Mesothelial cell of epicardium (in vitro differentiated cells): ENCODE measurements around the gene RDX. TPM values are rescaled to one million over a fixed set of nuclear protein-coding genes. Genes with fewer than 3 reads are reported as not detected.

Experiments used
- DNase-seq, 2 experiments: peaks; one replicate each; pipeline ENCODE4 v3.0.0; 2021; ENCODE audit warnings: low spot score in 2 of 2; ENCODE audit not compliant: unreplicated experiment in 2 of 2
- H3K27ac Mint-ChIP-seq: 2 replicates; pipeline ENCODE4 v1.8.0; 2021; ENCODE audit warnings: mixed read lengths
- H3K27me3 Mint-ChIP-seq: 2 replicates; pipeline ENCODE4 v1.8.0; 2021; ENCODE audit warnings: low read depth, mixed read lengths
- H3K36me3 Mint-ChIP-seq: 2 replicates; pipeline ENCODE4 v1.8.0; 2021; ENCODE audit warnings: mixed read lengths
- H3K4me1 Mint-ChIP-seq: 2 replicates; pipeline ENCODE4 v1.8.0; 2021; ENCODE audit warnings: mixed read lengths
- H3K4me3 Mint-ChIP-seq: 2 replicates; pipeline ENCODE4 v1.8.0; 2021; ENCODE audit warnings: mild to moderate bottlenecking, moderate library complexity, mixed read lengths
- H3K9me3 Mint-ChIP-seq: 2 replicates; pipeline ENCODE4 v1.8.0; 2021; ENCODE audit warnings: mixed read lengths
- CTCF ChIP-seq: fragments of 200-600 bp; sonication (generic); IDR thresholded peaks from one replicate; pipeline ENCODE4 v1.5.0; 2021; ENCODE audit warnings: antibody characterized with exemption; ENCODE audit not compliant: unreplicated experiment
- total RNA-seq: library from RNA; stranded (reverse); gene quantifications from 3 replicates; pipeline ENCODE4 v1.2.1, GENCODE V29; 2021

The RDX gene
- total RNA-seq, 1 donor from 2014 or later: 117 TPM

DNA sequence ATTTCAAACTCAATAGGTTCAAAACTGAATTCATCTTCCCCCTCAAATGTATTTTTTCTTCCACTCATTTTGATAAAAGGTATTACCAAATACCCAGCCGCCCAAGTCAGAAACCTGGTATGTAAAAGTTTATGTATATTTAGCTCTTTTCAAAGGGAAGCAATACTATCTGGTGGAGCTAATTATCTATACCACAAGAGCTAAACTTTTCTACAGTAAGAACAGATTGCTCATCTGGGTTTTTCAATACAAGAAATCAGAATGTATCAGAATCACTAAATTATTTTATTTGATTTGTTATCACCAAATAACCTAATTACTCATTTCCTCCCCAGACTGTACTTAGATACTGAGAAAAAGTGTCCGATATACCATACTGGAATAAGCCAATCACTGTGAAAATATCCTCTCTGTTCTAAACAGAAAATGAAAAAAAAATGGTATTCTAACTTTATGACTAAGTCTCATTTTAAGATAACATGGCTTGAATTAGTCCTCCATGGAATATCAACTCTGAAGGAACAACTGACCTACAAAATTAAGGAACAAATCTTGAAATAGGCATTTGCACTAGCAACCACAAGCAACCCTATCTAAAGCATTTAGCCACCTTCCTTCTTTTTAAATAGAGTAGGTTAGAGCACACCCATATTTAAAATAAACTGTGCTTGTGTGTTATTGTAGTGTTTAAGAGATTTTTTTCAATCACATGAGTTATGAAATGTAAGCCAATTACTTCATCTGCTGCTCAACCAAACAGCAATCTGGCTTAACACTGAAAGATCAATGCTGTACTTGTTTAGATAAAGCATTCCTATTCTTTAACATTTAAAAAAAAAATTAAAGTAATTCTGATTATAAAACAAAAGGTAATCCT, 35.0 kb downstream of the RDX start:
- no peak for TF ChIP-seq CTCF
- H3K27ac Mint-ChIP-seq: no peak overlapping the region
- no peak overlapping the region for H3K4me3 Mint-ChIP-seq
- no peak for DNase-seq
- H3K27me3 Mint-ChIP-seq: no peaks in the 10 kb centered on the region
- H3K4me1 Mint-ChIP-seq: no peaks in the 10 kb centered on the region
- H3K36me3 Mint-ChIP-seq: peaks cover 31% of the 10 kb centered on the region
- no peaks in the 10 kb centered on the region for H3K9me3 Mint-ChIP-seq

GRCh38 chr11:110253525-110253924, 42.9 kb downstream of the RDX start:
- Mint-ChIP-seq H3K4me1 (no peaks in the 10 kb centered on the region), H3K9me3 (no peaks in the 10 kb centered on the region), H3K36me3 (peaks cover 18% of the 10 kb centered on the region), H3K4me3 (no peak overlapping the region), H3K27ac (no peak overlapping the region), H3K27me3 (no peaks in the 10 kb centered on the region)
- no peak for DNase-seq
- no peak for TF ChIP-seq CTCF

- H3K27ac Mint-ChIP-seq: no peak overlapping the region
- no peaks in the 10 kb centered on the region for H3K9me3 Mint-ChIP-seq
- no peaks in the 10 kb centered on the region for H3K4me1 Mint-ChIP-seq
- no peak overlapping the region for H3K4me3 Mint-ChIP-seq
- no peaks in the 10 kb centered on the region for H3K27me3 Mint-ChIP-seq
- DNase-seq: no peak
- no peak for TF ChIP-seq CTCF
- peaks cover 19% of the 10 kb centered on the region for H3K36me3 Mint-ChIP-seq
These were observed 44.6 kb downstream of the RDX start for GRCh38 chr11:110251836-110252235.

GRCh38 chr11:110250168-110250567, 46.2 kb downstream of the RDX start:
- H3K4me3 Mint-ChIP-seq: no peak overlapping the region
- H3K27me3 Mint-ChIP-seq: no peaks in the 10 kb centered on the region
- H3K36me3 Mint-ChIP-seq: peaks cover 25% of the 10 kb centered on the region
- no peak for TF ChIP-seq CTCF
- H3K27ac Mint-ChIP-seq: no peak overlapping the region
- no peak for DNase-seq
- H3K4me1 Mint-ChIP-seq: no peaks in the 10 kb centered on the region
- H3K9me3 Mint-ChIP-seq: no peaks in the 10 kb centered on the region

GRCh38 chr11:110249766-110250165, 46.6 kb downstream of the RDX start:
- Mint-ChIP-seq H3K27ac (no peak overlapping the region), H3K4me3 (no peak overlapping the region), H3K36me3 (peaks cover 25% of the 10 kb centered on the region), H3K27me3 (no peaks in the 10 kb centered on the region), H3K9me3 (no peaks in the 10 kb centered on the region), H3K4me1 (no peaks in the 10 kb centered on the region)
- DNase-seq: no peak
- no peak for TF ChIP-seq CTCF
